Fibroblast of villous mesenchyme (primary cell): ENCODE data around the gene NAT10. TPM values are rescaled to one million over a fixed set of nuclear protein-coding genes. Genes with fewer than 3 reads are reported as not detected.
A peak's percentile ranks its signal among the peaks of the same experiment; 100 is the strongest.

Source experiments
- DNase-seq: peaks from one replicate; pipeline ENCODE4 v3.0.0-alpha.2; 2010; ENCODE audit warnings: low read depth
- H3K4me3 ChIP-seq: 2 replicates; pipeline ENCODE4 v1.5.1; 2011; ENCODE audit warnings: low read depth, mild to moderate bottlenecking, low read length
- CTCF ChIP-seq: IDR thresholded peaks from 2 replicates; pipeline ENCODE4 v1.5.1; 2012; ENCODE audit warnings: low read depth, mild to moderate bottlenecking, low read length; ENCODE audit not compliant: insufficient read depth
- total RNA-seq: library from RNA; depleted of rRNA; stranded (reverse); fragments of >200 nt; gene quantifications from 2 replicates; pipeline ENCODE4 v1.2.3, GENCODE V29; 2012

Gene NAT10
- total RNA-seq, 1 donor: 35.4 TPM

- peak; percentile 53 for DNase-seq
- TF ChIP-seq CTCF: no peak
- no peak overlapping the region for H3K4me3 ChIP-seq
Observed at GRCh38 chr11:34161812-34162492, 56.5 kb downstream of the NAT10 start.

- no peak for TF ChIP-seq CTCF
- no peak overlapping the region for H3K4me3 ChIP-seq
- no peak for DNase-seq
Observed at GRCh38 chr11:34162493-34162820, 57.0 kb downstream of the NAT10 start.

GRCh38 chr11:34162856-34163255, 57.4 kb downstream of the NAT10 start:
- TF ChIP-seq CTCF: no peak
- no peak overlapping the region for H3K4me3 ChIP-seq
- DNase-seq: no peak

- H3K4me3 ChIP-seq: no peak overlapping the region
- TF ChIP-seq CTCF: no peak
- DNase-seq: no peak
Observed at GRCh38 chr11:34165121-34165520, 59.7 kb downstream of the NAT10 start.

GRCh38 chr11:34165786-34166555, 60.5 kb downstream of the NAT10 start:
- DNase-seq: no peak
- TF ChIP-seq CTCF: no peak
- no peak overlapping the region for H3K4me3 ChIP-seq

GRCh38 chr11:34166806-34167740, 61.6 kb downstream of the NAT10 start:
- H3K4me3 ChIP-seq: no peak overlapping the region
- no peak for TF ChIP-seq CTCF
- no peak for DNase-seq
